GM23248 (cell line): Measurements from ENCODE around the gene CCT2.

Experiments
- EZH2 ChIP-seq: fragments of 200-600 bp; sonication (generic); IDR thresholded peaks from 2 replicates; pipeline ENCODE4 v1.6.1; 2018; ENCODE audit warnings: antibody characterized with exemption, mild to moderate bottlenecking; ENCODE audit not compliant: insufficient read depth, poor library complexity, severe bottlenecking
- EZH2phosphoT487 ChIP-seq: fragments of 200-600 bp; sonication (generic); IDR thresholded peaks from 2 replicates; pipeline ENCODE4 v1.6.1; 2018; ENCODE audit warnings: antibody characterized with exemption, moderate library complexity, mild to moderate bottlenecking, low read depth; ENCODE audit not compliant: insufficient read depth

DNA sequence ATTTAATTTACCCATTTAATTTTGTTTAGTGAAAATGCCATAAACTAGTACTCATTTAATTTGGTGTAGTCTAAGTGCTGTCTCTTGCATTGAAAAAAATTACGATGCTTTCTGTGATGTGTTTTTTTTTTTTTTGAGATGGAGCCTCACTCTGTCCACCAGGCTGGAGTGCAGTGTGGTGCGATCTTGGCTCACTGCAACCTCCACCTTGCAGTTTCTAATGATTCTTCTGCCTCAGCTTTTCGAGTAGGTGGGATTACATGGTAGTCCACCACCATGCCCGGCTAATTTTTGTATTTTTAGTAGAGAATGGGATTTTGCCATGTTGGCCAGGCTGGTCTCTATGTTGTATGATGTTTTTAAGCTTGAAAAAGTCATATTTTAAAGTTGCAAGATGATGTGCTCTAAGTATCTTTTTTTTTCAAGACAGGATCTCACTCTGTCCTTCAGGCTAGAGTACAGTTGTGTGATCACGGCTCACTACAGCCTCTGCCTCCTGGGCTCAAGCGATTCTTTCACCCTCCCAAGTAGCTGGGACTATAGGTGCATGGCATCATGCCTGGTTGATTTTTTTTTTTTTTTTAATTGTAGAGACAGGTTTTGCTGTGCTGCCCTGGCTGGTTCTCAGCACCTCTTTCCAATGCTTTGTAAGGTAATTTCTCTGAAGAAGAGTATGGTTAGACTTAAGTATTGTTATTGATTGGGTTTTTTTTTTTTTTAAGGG lies 16.9 kb downstream of the CCT2 start:
- TF ChIP-seq EZH2 (no peak), EZH2phosphoT487 (no peak)
